H1 (cell line): ENCODE data around the gene STK31. TPM values are rescaled to one million over a fixed set of nuclear protein-coding genes. Genes with fewer than 3 reads are reported as not detected.
A peak's percentile ranks its signal among the peaks of the same experiment; 100 is the strongest.

ENCODE experiments used
- BRCA1 ChIP-seq: IDR thresholded peaks from 2 replicates; pipeline ENCODE4 v1.6.1; 2012; ENCODE audit warnings: low read depth, low read length, improper control_type of control experiment
- CHD2 ChIP-seq: IDR thresholded peaks from 2 replicates; pipeline ENCODE4 v1.6.1; 2012; ENCODE audit warnings: low read length, improper control_type of control experiment
- EP300 ChIP-seq, 2 experiments: IDR thresholded peaks; 1 replicate in 1 of 2; 2 replicates in 1 of 2; pipeline ENCODE4 v1.6.1; 2011 to 2012; ENCODE audit warnings: low read depth in 2 of 2, low read length in 2 of 2, mild to moderate bottlenecking in 2 of 2, borderline replicate concordance in 1 of 2, inconsistent platforms in 1 of 2, moderate library complexity in 1 of 2
- HDAC6 ChIP-seq: IDR thresholded peaks from one replicate; pipeline ENCODE4 v1.7.1; 2012; ENCODE audit warnings: low read depth, mild to moderate bottlenecking, inconsistent platforms, low read length, moderate library complexity
- KDM1A ChIP-seq: fragments of 200-600, 300-600 bp; sonication (generic); IDR thresholded peaks from 2 replicates; pipeline ENCODE4 v1.7.1; 2016; ENCODE audit warnings: mild to moderate bottlenecking, low read length, borderline replicate concordance
- KDM4A ChIP-seq: IDR thresholded peaks from one replicate; pipeline ENCODE4 v1.7.1; 2012; ENCODE audit warnings: low read depth, mild to moderate bottlenecking, moderate library complexity, low read length, inconsistent platforms; ENCODE audit not compliant: severe bottlenecking
- RAD21 ChIP-seq, 2 experiments: IDR thresholded peaks in 1 of 2; conservative IDR thresholded peaks in 1 of 2; 2 replicates each; pipeline ENCODE4 v1.6.1; 2011; ENCODE audit warnings: low read depth in 2 of 2, low read length in 2 of 2, improper control_type of control experiment in 1 of 2, inconsistent platforms in 1 of 2, mild to moderate bottlenecking in 1 of 2, moderate library complexity in 1 of 2
- SIN3A ChIP-seq, 2 experiments: IDR thresholded peaks in 1 of 2; conservative IDR thresholded peaks in 1 of 2; 2 replicates each; pipeline ENCODE4 v1.6.1; 2011 to 2012; ENCODE audit warnings: low read length in 2 of 2, improper control_type of control experiment in 1 of 2, low read depth in 1 of 2, mild to moderate bottlenecking in 1 of 2
- SP2 ChIP-seq: IDR thresholded peaks from 2 replicates; pipeline ENCODE4 v1.6.1; 2012; ENCODE audit warnings: mild to moderate bottlenecking, low read length, inconsistent platforms
- TAF1 ChIP-seq: IDR thresholded peaks from 2 replicates; pipeline ENCODE4 v1.6.1; 2011; ENCODE audit warnings: mild to moderate bottlenecking, low read depth, low read length
- TBP ChIP-seq: IDR thresholded peaks from 2 replicates; pipeline ENCODE4 v1.6.1; 2011; ENCODE audit warnings: low read depth, low read length, improper control_type of control experiment
- polyA plus RNA-seq, 7 experiments: library from polyadenylated mRNA; depleted of rRNA in 3 of 7; stranded (reverse) in 5 of 7; unstranded in 2 of 7; fragments of >200 nt in 5 of 7; fragments of 200-250 nt in 2 of 7; gene quantifications; 1 replicate in 5 of 7; 2 replicates in 1 of 7; 4 replicates in 1 of 7; pipeline versions ENCODE4 v1.2.1 to v1.2.3, GENCODE V29; 2011 to 2013; ENCODE audit warnings: missing spikeins in 2 of 7, mixed read lengths in 2 of 7
- total RNA-seq: library from RNA; stranded (reverse); fragmentation: NEBNext Ultra II Directional; extraction: Animal tissue kit (Norgen Biotek cat#: 25700); gene quantifications from 2 replicates; pipeline ENCODE4 v1.2.1, GENCODE V29; 2021

Gene STK31
- total and polyA plus RNA-seq, 2 of the 8 experiments (the other 6 are each of a cell fraction or from before 2014, with no cell fraction given), result 0.15 to 0.32 TPM

GRCh38 chr7:23680414-23681405, 29.3 kb upstream of the STK31 start (continued):
- TF ChIP-seq KDM4A (peak; percentile 19), RAD21 (IDR thresholded peaks at IDR 0.05 in 1 of 2, conservative IDR thresholded peaks at IDR 0.05 in 1 of 2; ENCODE audit: low read depth in 2 of 2, low read length in 2 of 2) (no peak), KDM1A (peak; percentile 47; the same call in 1 of the 2 replicates), TBP (peak; percentile 78), SIN3A (conservative IDR thresholded peaks at IDR 0.05 in 1 of 2, IDR thresholded peaks at IDR 0.05 in 1 of 2; ENCODE audit: low read depth in 1 of 2, low read length in 2 of 2) (peak in 1 of 2 experiments; percentile 85; a peak in 2 of 4 replicates), TAF1 (peak; percentile 78; the same call in 1 of the 2 replicates), SP2 (no peak), EP300 (IDR thresholded peaks at IDR 0.05; ENCODE audit: borderline replicate concordance in 1 of 2, low read depth in 2 of 2, low read length in 2 of 2) (0 out of 3 replicates have a peak, but pooled peaks of 1 of the 2 experiments have one; percentile 18), CHD2 (no peak), HDAC6 (no peak), BRCA1 (no peak)
